HepG2 (cell line): ENCODE results near the gene FAM219A. TPM values are rescaled to one million over a fixed set of nuclear protein-coding genes. Genes with fewer than 3 reads are reported as not detected.
A peak's percentile ranks its signal among the peaks of the same experiment; 100 is the strongest.

Experiments
- CHD2 ChIP-seq: IDR thresholded peaks from 2 replicates; pipeline ENCODE4 v1.6.1; 2011; ENCODE audit warnings: low read depth, low read length, improper control_type of control experiment
- FOXM1 ChIP-seq: sonication (generic); formaldehyde crosslinking; IDR thresholded peaks from 2 replicates; pipeline ENCODE4 v1.5.0; 2020; ENCODE audit warnings: missing genetic modification reagents
- FOXO4 ChIP-seq: sonication (generic); formaldehyde crosslinking; conservative IDR thresholded peaks from 2 replicates; pipeline ENCODE4 v1.8.1; 2023; ENCODE audit warnings: missing genetic modification reagents
- KDM6A ChIP-seq: IDR thresholded peaks from 2 replicates; pipeline ENCODE4 v1.6.1; 2016; ENCODE audit warnings: low read depth
- MAX ChIP-seq: IDR thresholded peaks from 2 replicates; pipeline ENCODE4 v1.6.1; 2012; ENCODE audit warnings: inconsistent platforms
- PCBP1 ChIP-seq: fragments of 200-400 bp; formaldehyde crosslinking; IDR thresholded peaks from 2 replicates; pipeline ENCODE4 v1.6.1; 2017; ENCODE audit warnings: mild to moderate bottlenecking, low read depth, low read length, borderline replicate concordance
- PLSCR1 ChIP-seq: sonication (generic); formaldehyde crosslinking; IDR thresholded peaks from 2 replicates; pipeline ENCODE4 v1.5.0; 2020; ENCODE audit warnings: missing genetic modification reagents, mild to moderate bottlenecking, borderline replicate concordance
- RNF219 ChIP-seq: sonication (generic); formaldehyde crosslinking; IDR thresholded peaks from 2 replicates; pipeline ENCODE4 v1.5.0; 2020; ENCODE audit warnings: mild to moderate bottlenecking, missing genetic modification reagents
- XRCC5 ChIP-seq: fragments of 200-400 bp; formaldehyde crosslinking; optimal IDR thresholded peaks from 2 replicates; pipeline ENCODE3; 2017; ENCODE audit warnings: mild to moderate bottlenecking, low read length
- ZBTB44 ChIP-seq: sonication (generic); formaldehyde crosslinking; IDR thresholded peaks from 2 replicates; pipeline ENCODE4 v1.4.0; 2020; ENCODE audit warnings: missing genetic modification reagents
- ZFX ChIP-seq: sonication (generic); formaldehyde crosslinking; IDR thresholded peaks from 2 replicates; pipeline ENCODE4 v1.4.0; 2020; ENCODE audit warnings: mild to moderate bottlenecking, low read depth, missing genetic modification reagents, moderate library complexity
- ZNF274 ChIP-seq: sonication (generic); formaldehyde crosslinking; IDR thresholded peaks from 2 replicates; pipeline ENCODE4 v1.5.1; 2020; ENCODE audit warnings: mild to moderate bottlenecking, missing genetic modification reagents
- ZNF577 ChIP-seq: sonication (generic); formaldehyde crosslinking; IDR thresholded peaks from 2 replicates; pipeline ENCODE4 v1.4.0; 2020; ENCODE audit warnings: mild to moderate bottlenecking, low read depth, missing genetic modification reagents, borderline replicate concordance
- ZNF605 ChIP-seq: sonication (generic); formaldehyde crosslinking; IDR thresholded peaks from 2 replicates; pipeline ENCODE4 v1.8.0; 2022; ENCODE audit warnings: mild to moderate bottlenecking, missing genetic modification reagents
- ZNF644 ChIP-seq: IDR thresholded peaks from 2 replicates; pipeline ENCODE4 v1.6.1; 2016; ENCODE audit warnings: low read depth
- ZNF773 ChIP-seq: sonication (generic); formaldehyde crosslinking; IDR thresholded peaks from 2 replicates; pipeline ENCODE4 v1.4.0; 2020; ENCODE audit warnings: missing genetic modification reagents, borderline replicate concordance
- ZNF781 ChIP-seq: sonication (generic); formaldehyde crosslinking; IDR thresholded peaks from 2 replicates; pipeline ENCODE4 v1.5.1; 2020; ENCODE audit warnings: borderline replicate concordance, mild to moderate bottlenecking, missing genetic modification reagents; ENCODE audit errors: not compliant biosample characterization
- ZNF839 ChIP-seq: sonication (generic); formaldehyde crosslinking; IDR thresholded peaks from 2 replicates; pipeline ENCODE4 v1.4.0; 2020; ENCODE audit warnings: missing genetic modification reagents, mild to moderate bottlenecking, borderline replicate concordance
- ZNF883 ChIP-seq: sonication (generic); formaldehyde crosslinking; IDR thresholded peaks from 2 replicates; pipeline ENCODE4 v1.5.1; 2020; ENCODE audit warnings: mild to moderate bottlenecking, missing genetic modification reagents; ENCODE audit errors: not compliant biosample characterization
- ZSCAN30 ChIP-seq: sonication (generic); formaldehyde crosslinking; IDR thresholded peaks from 2 replicates; pipeline ENCODE4 v1.5.0; 2020; ENCODE audit warnings: mild to moderate bottlenecking, missing genetic modification reagents
- ZSCAN5A ChIP-seq: sonication (generic); formaldehyde crosslinking; IDR thresholded peaks from 2 replicates; pipeline ENCODE4 v1.8.0; 2022; ENCODE audit warnings: mild to moderate bottlenecking, missing genetic modification reagents, borderline replicate concordance
- polyA plus RNA-seq, 8 experiments: library from polyadenylated mRNA; depleted of rRNA in 3 of 8; stranded (reverse) in 7 of 8; unstranded in 1 of 8; fragments of >200 nt; fragmentation: Illumina TruSeq in 4 of 8; extraction: Trizol in 4 of 8; gene quantifications; 2 replicates each; pipeline versions ENCODE4 v1.2.1 to v1.2.3, GENCODE V29; 2011 to 2016; ENCODE audit warnings: low read depth in 4 of 8, missing spikeins in 1 of 8, mixed read lengths in 1 of 8; ENCODE audit not compliant: insufficient read depth in 1 of 8
- total RNA-seq, 5 experiments: library from RNA; depleted of rRNA; stranded (reverse); fragments of >200 nt; fragmentation: Illumina TruSeq; extraction: Trizol; gene quantifications; 2 replicates each; pipeline ENCODE4 v1.2.3, GENCODE V29; 2016; ENCODE audit warnings: low read depth in 1 of 5

Gene FAM219A
- total and polyA plus RNA-seq, 2 of the 13 experiments (the other 11 are each of a cell fraction or from before 2014, with no cell fraction given) = 3.9 to 6.4 TPM

GRCh38 chr9:34458013-34458958 lies at the start of gene FAM219A, which contains the start of gene DNAI1 (continued):
- TF ChIP-seq CHD2 (no peak), ZNF839 (CRISPR knock-in tag) (no peak), KDM6A (CRISPR knock-in tag) (no peak), PLSCR1 (CRISPR knock-in tag) (no peak), ZBTB44 (CRISPR knock-in tag) (no peak), ZSCAN5A (CRISPR knock-in tag) (no peak), FOXO4 (CRISPR knock-in tag) (no peak), ZSCAN30 (CRISPR knock-in tag) (no peak), ZNF781 (CRISPR knock-in tag) (no peak), ZFX (CRISPR knock-in tag) (peak; percentile 76), RNF219 (CRISPR knock-in tag) (no peak), XRCC5 (peak; percentile 61), ZNF883 (CRISPR knock-in tag) (peak; percentile 26), ZNF773 (CRISPR knock-in tag) (no peak), MAX (peak; percentile 67), PCBP1 (peak; percentile 78; the same call in 1 of the 2 replicates), ZNF605 (peak; percentile 61; the same call in 1 of the 2 replicates), ZNF274 (CRISPR knock-in tag) (peak; percentile 31; the same call in 1 of the 2 replicates), ZNF577 (CRISPR knock-in tag) (no peak), FOXM1 (CRISPR knock-in tag) (no peak), ZNF644 (no peak)
